Measurements from ENCODE around the gene RHBDD2. TPM values are rescaled to one million over a fixed set of nuclear protein-coding genes. Genes with fewer than 3 reads are reported as not detected.
"Not testable (repeated sequence)": the region's sequence is repeated elsewhere in the genome, so short reads cannot be mapped to it uniquely, and the experiment has no call there.

The RHBDD2 gene
- total RNA-seq, 1 donor from 2014 or later, result 85.6 TPM

DNA sequence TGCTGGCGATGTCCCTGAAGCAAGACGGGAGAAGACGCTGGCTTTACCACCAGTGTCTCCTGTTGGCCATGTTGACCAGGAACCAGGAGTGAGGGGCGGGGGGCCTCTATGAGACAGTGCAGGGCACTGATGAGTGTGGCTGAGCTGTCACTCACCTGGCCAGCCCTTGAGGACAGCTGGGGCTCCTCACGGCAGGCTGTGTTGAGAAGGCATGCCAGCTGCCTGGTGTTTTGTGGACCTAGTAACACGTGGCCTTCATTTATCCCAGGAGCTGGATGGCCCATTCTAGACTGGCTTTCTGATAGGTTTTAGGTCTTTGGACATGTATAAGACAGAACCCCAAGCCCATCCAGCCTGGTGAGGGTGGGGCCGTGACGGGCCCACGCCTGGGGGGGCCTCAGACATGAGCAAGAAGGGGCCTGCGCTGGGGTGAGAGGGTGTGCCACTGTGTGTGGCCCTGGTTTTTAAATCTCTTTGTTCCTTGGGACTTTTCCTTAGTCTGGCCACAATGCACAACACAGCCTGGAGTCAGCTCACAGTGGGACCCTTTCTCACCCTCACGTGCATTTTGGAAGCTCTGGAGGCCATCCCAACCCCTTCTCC, 10.5 kb downstream of the RHBDD2 start:
- H3K27ac Mint-ChIP-seq (ENCODE audit: unreplicated experiment), result no peak overlapping the region
- no peak overlapping the region for H3K4me3 Mint-ChIP-seq (ENCODE audit: unreplicated experiment)
- no peak for DNase-seq
- peaks cover 3% of the 10 kb centered on the region for H3K9me3 Mint-ChIP-seq (ENCODE audit: unreplicated experiment)
- TF ChIP-seq, protein P1, sequence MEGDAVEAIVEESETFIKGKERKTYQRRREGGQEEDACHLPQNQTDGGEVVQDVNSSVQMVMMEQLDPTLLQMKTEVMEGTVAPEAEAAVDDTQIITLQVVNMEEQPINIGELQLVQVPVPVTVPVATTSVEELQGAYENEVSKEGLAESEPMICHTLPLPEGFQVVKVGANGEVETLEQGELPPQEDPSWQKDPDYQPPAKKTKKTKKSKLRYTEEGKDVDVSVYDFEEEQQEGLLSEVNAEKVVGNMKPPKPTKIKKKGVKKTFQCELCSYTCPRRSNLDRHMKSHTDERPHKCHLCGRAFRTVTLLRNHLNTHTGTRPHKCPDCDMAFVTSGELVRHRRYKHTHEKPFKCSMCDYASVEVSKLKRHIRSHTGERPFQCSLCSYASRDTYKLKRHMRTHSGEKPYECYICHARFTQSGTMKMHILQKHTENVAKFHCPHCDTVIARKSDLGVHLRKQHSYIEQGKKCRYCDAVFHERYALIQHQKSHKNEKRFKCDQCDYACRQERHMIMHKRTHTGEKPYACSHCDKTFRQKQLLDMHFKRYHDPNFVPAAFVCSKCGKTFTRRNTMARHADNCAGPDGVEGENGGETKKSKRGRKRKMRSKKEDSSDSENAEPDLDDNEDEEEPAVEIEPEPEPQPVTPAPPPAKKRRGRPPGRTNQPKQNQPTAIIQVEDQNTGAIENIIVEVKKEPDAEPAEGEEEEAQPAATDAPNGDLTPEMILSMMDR (IDR thresholded peaks at IDR 0.05; ENCODE audit: partially characterized antibody, unreplicated experiment), result no peak
- no peaks in the 10 kb centered on the region for H3K4me1 Mint-ChIP-seq (ENCODE audit: low read depth, unreplicated experiment)
- H3K27me3 Mint-ChIP-seq (ENCODE audit: unreplicated experiment), result peaks cover 6% of the 10 kb centered on the region
- no peaks in the 10 kb centered on the region for H3K36me3 Mint-ChIP-seq (ENCODE audit: unreplicated experiment)

- DNase-seq, result no peak
- TF ChIP-seq, protein P1 (IDR thresholded peaks at IDR 0.05; ENCODE audit: partially characterized antibody, unreplicated experiment), result no peak
- H3K27me3 Mint-ChIP-seq (ENCODE audit: unreplicated experiment), result peaks cover 6% of the 10 kb centered on the region
- H3K9me3 Mint-ChIP-seq (ENCODE audit: unreplicated experiment), result peaks cover 3% of the 10 kb centered on the region
- H3K4me3 Mint-ChIP-seq (ENCODE audit: unreplicated experiment), result no peak overlapping the region
- no peaks in the 10 kb centered on the region for H3K4me1 Mint-ChIP-seq (ENCODE audit: low read depth, unreplicated experiment)
- no peaks in the 10 kb centered on the region for H3K36me3 Mint-ChIP-seq (ENCODE audit: unreplicated experiment)
- no peak overlapping the region for H3K27ac Mint-ChIP-seq (ENCODE audit: unreplicated experiment)
Observed at GRCh38 chr7:75889826-75890225, 11.0 kb downstream of the RHBDD2 start.

GRCh38 chr7:75891237-75891636, 12.4 kb downstream of the RHBDD2 start:
- H3K27ac Mint-ChIP-seq (ENCODE audit: unreplicated experiment); H3K27me3 Mint-ChIP-seq (ENCODE audit: unreplicated experiment); H3K4me1 Mint-ChIP-seq (ENCODE audit: low read depth, unreplicated experiment); H3K9me3 Mint-ChIP-seq (ENCODE audit: unreplicated experiment); H3K4me3 Mint-ChIP-seq (ENCODE audit: unreplicated experiment); H3K36me3 Mint-ChIP-seq (ENCODE audit: unreplicated experiment); DNase-seq: not testable (repeated sequence)

DNA sequence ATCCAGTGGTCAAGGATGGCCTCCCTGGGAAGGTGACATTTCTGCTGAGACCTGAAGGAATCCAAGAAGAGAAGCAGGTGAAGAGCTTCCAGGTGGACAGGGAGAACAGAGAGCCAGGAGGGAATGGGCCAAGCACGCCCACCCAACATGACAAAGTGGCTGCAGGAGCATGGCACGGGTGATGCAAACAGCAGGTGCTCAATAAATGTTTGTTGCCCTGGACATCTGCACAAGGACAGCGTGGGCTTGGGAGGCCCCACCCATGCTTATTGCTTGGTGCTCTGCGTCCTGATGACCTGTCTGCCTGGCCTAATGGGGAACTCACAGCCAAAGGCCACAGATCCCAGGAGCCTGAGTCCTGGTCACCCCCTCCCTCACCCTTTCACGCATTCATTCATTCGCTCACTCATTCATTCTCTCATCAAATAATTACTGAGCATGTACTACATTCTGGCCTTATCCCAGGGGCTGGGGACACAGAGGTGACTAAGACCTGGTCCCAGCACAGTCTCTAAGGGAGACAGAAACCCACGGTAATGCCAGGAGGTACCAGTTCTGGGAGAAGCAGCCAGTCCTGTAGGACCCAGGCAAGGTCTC, 13.1 kb downstream of the RHBDD2 start:
- peaks cover 3% of the 10 kb centered on the region for H3K9me3 Mint-ChIP-seq (ENCODE audit: unreplicated experiment)
- TF ChIP-seq, protein P1 (IDR thresholded peaks at IDR 0.05; ENCODE audit: partially characterized antibody, unreplicated experiment), result no peak
- no peak for DNase-seq
- H3K4me3 Mint-ChIP-seq (ENCODE audit: unreplicated experiment), result no peak overlapping the region
- no peak overlapping the region for H3K27ac Mint-ChIP-seq (ENCODE audit: unreplicated experiment)
- no peaks in the 10 kb centered on the region for H3K36me3 Mint-ChIP-seq (ENCODE audit: unreplicated experiment)
- H3K4me1 Mint-ChIP-seq (ENCODE audit: low read depth, unreplicated experiment), result no peaks in the 10 kb centered on the region
- peaks cover 9% of the 10 kb centered on the region for H3K27me3 Mint-ChIP-seq (ENCODE audit: unreplicated experiment)

DNA sequence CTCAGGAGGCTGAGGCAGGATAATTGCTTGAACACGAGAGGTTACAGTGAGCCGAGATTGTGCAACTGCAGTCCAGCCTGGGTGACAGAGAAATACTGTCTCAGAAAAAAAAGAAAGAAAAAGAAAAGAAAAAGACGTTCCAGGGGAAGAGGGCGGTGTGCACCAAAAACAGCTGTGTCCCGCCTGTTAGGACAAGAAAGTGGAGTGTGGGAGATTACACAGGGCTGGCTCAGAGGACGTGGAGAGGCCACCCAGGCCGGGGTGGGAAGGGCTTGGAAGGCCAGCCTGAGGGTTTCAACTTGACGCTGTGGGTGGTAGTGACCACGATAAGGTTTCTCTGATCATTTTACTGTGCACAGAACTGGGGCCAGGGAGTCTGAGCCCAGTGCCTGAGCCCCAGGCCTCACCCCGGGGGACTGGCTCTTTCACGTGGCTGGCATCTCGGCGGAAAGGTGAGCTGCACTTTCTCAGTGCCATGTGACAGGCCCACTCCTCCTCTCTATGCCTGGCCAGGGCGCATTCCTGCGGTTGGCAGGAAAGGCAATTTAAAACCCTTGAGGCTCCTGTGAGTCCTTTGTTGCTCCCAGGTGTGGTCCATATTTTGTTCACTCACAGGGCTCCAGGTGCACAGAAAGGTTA, 13.9 kb downstream of the RHBDD2 start:
- TF ChIP-seq, protein P1 (IDR thresholded peaks at IDR 0.05; ENCODE audit: partially characterized antibody, unreplicated experiment), result no peak
- H3K27ac Mint-ChIP-seq (ENCODE audit: unreplicated experiment), result no peak overlapping the region
- peaks cover 9% of the 10 kb centered on the region for H3K27me3 Mint-ChIP-seq (ENCODE audit: unreplicated experiment)

More for the DNA sequence above, 13.9 kb downstream of the RHBDD2 start:
- peaks cover 3% of the 10 kb centered on the region for H3K9me3 Mint-ChIP-seq (ENCODE audit: unreplicated experiment)
- DNase-seq, result no peak
- H3K36me3 Mint-ChIP-seq (ENCODE audit: unreplicated experiment), result no peaks in the 10 kb centered on the region
- no peak overlapping the region for H3K4me3 Mint-ChIP-seq (ENCODE audit: unreplicated experiment)
- H3K4me1 Mint-ChIP-seq (ENCODE audit: low read depth, unreplicated experiment), result no peaks in the 10 kb centered on the region

Data from glutamatergic neuron (in vitro differentiated cells).